CD4-positive, alpha-beta T cell treated with Interleukin-2 at 100 ng/mL for 4 hours (primary cell): ENCODE results near the gene TRPV4.
A peak's percentile ranks its signal among the peaks of the same experiment; 100 is the strongest.

ENCODE experiments used
- DNase-seq: peaks from one replicate; pipeline ENCODE4 v3.0.0-alpha.2; 2020; ENCODE audit warnings: low spot score

The TRPV4 gene

GRCh38 chr12:109775172-109775881 lies 57.9 kb downstream of the TRPV4 start:
- peak; percentile 64 for DNase-seq

GRCh38 chr12:109773384-109774011 lies 59.7 kb downstream of the TRPV4 start:
- no peak for DNase-seq

- no peak for DNase-seq
These were observed 60.4 kb downstream of the TRPV4 start for GRCh38 chr12:109772622-109773321.

GRCh38 chr12:109771746-109772621 lies 61.2 kb downstream of the TRPV4 start:
- no peak for DNase-seq

- DNase-seq, result no peak
These were observed 62.1 kb downstream of the TRPV4 start for GRCh38 chr12:109770861-109771670.

GRCh38 chr12:109770104-109770860 lies 62.9 kb downstream of the TRPV4 start:
- no peak for DNase-seq

GRCh38 chr12:109768901-109769670 lies 64.1 kb downstream of the TRPV4 start:
- no peak for DNase-seq

GRCh38 chr12:109767991-109768900 lies 65.0 kb downstream of the TRPV4 start:
- no peak for DNase-seq

- DNase-seq, result no peak
These were observed 65.7 kb downstream of the TRPV4 start for GRCh38 chr12:109767456-109767855.

- DNase-seq, result no peak
These were observed 66.9 kb downstream of the TRPV4 start for GRCh38 chr12:109766251-109766778.

- no peak for DNase-seq
These were observed 67.8 kb downstream of the TRPV4 start for GRCh38 chr12:109765446-109765810.

- DNase-seq, result no peak
These were observed 68.3 kb downstream of the TRPV4 start for GRCh38 chr12:109764776-109765445.

- DNase-seq, result no peak
These were observed 69.1 kb downstream of the TRPV4 start for GRCh38 chr12:109764123-109764522.

GRCh38 chr12:109763201-109763841 lies 69.9 kb downstream of the TRPV4 start:
- DNase-seq, result peak; percentile 3

- DNase-seq, result no peak
These were observed 70.5 kb downstream of the TRPV4 start for GRCh38 chr12:109762673-109763191.

GRCh38 chr12:109762071-109762672 lies 71.0 kb downstream of the TRPV4 start:
- DNase-seq, result no peak
